A673 (cell line): ENCODE data around the gene IFT122. TPM values are rescaled to one million over a fixed set of nuclear protein-coding genes. Genes with fewer than 3 reads are reported as not detected.

Source experiments
- BruUV-seq: library from RNA; stranded (reverse); fragments of 400-500 nt; replicated peaks from 2 replicates; lab custom pipeline; 2021; lab: Mats Ljungman, UMichigan
- CTCF ChIA-PET: fragments of 300-600 bp; sonication (Branson Sonifier 250); formaldehyde crosslinking; loops from one replicate; lab custom pipeline; 2022; ENCODE audit warnings: antibody characterized with exemption; lab: Charles Lee
- POLR2A ChIA-PET: fragments of 300-600 bp; sonication (Branson Sonifier 250); formaldehyde crosslinking; loops from one replicate; lab custom pipeline; 2022; ENCODE audit warnings: antibody characterized with exemption; ENCODE audit not compliant: low non-redundant PET; lab: Charles Lee
- DNase-seq: peaks from one replicate; pipeline ENCODE4 v3.0.0-alpha.2; 2015; ENCODE audit warnings: low spot score
- H3K27ac ChIP-seq: fragments of 200-600 bp; sonication (generic); 2 replicates; pipeline ENCODE4 v1.5.1; 2016; ENCODE audit warnings: mixed run types, low read depth, mild to moderate bottlenecking, mixed read lengths, antibody characterized with exemption, low read length; ENCODE audit not compliant: poor library complexity, severe bottlenecking
- H3K27me3 ChIP-seq: fragments of 200-600 bp; sonication (generic); replicated peaks from 2 replicates; pipeline ENCODE4 v1.6.1; 2017; ENCODE audit warnings: mixed run types, low read depth, mild to moderate bottlenecking, mixed read lengths, antibody characterized with exemption, low read length; ENCODE audit not compliant: insufficient read depth, poor library complexity
- H3K36me3 ChIP-seq: fragments of 200-600 bp; sonication (generic); 2 replicates; pipeline ENCODE4 v1.6.1; 2016; ENCODE audit warnings: mixed run types, mild to moderate bottlenecking, mixed read lengths, antibody characterized with exemption, low read length; ENCODE audit not compliant: insufficient read depth, poor library complexity, severe bottlenecking
- H3K4me1 ChIP-seq: fragments of 200-600 bp; sonication (generic); 2 replicates; pipeline ENCODE4 v1.6.1; 2017; ENCODE audit warnings: mixed run types, mild to moderate bottlenecking, mixed read lengths, antibody characterized with exemption, low read length; ENCODE audit not compliant: insufficient read depth, poor library complexity, severe bottlenecking
- H3K4me3 ChIP-seq: fragments of 200-600 bp; sonication (generic); 2 replicates; pipeline ENCODE4 v1.5.1; 2016; ENCODE audit warnings: low read depth, mixed run types, mild to moderate bottlenecking, mixed read lengths, low read length; ENCODE audit not compliant: poor library complexity, severe bottlenecking
- H3K9me3 ChIP-seq: fragments of 200-600 bp; sonication (generic); 2 replicates; pipeline ENCODE4 v1.6.1; 2016; ENCODE audit warnings: mixed run types, low read depth, mild to moderate bottlenecking, mixed read lengths, antibody characterized with exemption, low read length; ENCODE audit not compliant: poor library complexity, severe bottlenecking
- CTCF ChIP-seq: fragments of 300-800, 200-600 bp; sonication (generic); conservative IDR thresholded peaks from 2 replicates; pipeline ENCODE4 v1.5.1; 2017; ENCODE audit warnings: low read depth, mild to moderate bottlenecking, antibody characterized with exemption, low read length, moderate library complexity, mixed read lengths
- EZH2 ChIP-seq: fragments of 200-600 bp; sonication (generic); IDR thresholded peaks from 2 replicates; pipeline ENCODE4 v1.6.1; 2017; ENCODE audit warnings: borderline replicate concordance, low read depth, mild to moderate bottlenecking, mixed read lengths, antibody characterized with exemption, low read length; ENCODE audit not compliant: poor library complexity, severe bottlenecking
- intact Hi-C: fragments of 100-400 bp; cut with micrococcal nuclease; formaldehyde crosslinking; loops from one replicate; pipeline ENCODE4 v1.10.0; 2022; ENCODE audit not compliant: unreplicated experiment
- total RNA-seq: library from RNA; stranded (reverse); gene quantifications from 2 replicates; pipeline ENCODE4 v1.2.3, GENCODE V29; 2021

The IFT122 gene
- total RNA-seq, 1 experiment from 2014 or later = 48.2 TPM

GRCh38 chr3:129434140-129434539, 5.9 kb upstream of the IFT122 start:
- DNase-seq = no peak
- Histone ChIP-seq H3K4me3 (no peak overlapping the region), H3K27ac (no peak overlapping the region), H3K27me3 (no peaks in the 10 kb centered on the region), H3K4me1 (peaks cover 10% of the 10 kb centered on the region), H3K9me3 (no peaks in the 10 kb centered on the region), H3K36me3 (peaks cover 71% of the 10 kb centered on the region)
- POLR2A ChIA-PET = no interaction called here
- no peak for TF ChIP-seq EZH2
- no peak for TF ChIP-seq CTCF
- intact Hi-C loops = no loop called here
- no TSS peak for BruUV-seq
- CTCF ChIA-PET = no interaction called here

GRCh38 chr3:129435367-129435766, 4.7 kb upstream of the IFT122 start:
- no TSS peak for BruUV-seq
- ChIA-PET CTCF (no interaction called here), POLR2A (no interaction called here)
- H3K36me3 ChIP-seq = peaks cover 71% of the 10 kb centered on the region
- no peak overlapping the region for H3K27ac ChIP-seq
- DNase-seq = no peak
- no peaks in the 10 kb centered on the region for H3K9me3 ChIP-seq
- intact Hi-C loops = no loop called here
- H3K4me3 ChIP-seq = no peak overlapping the region
- H3K27me3 ChIP-seq = no peaks in the 10 kb centered on the region
- H3K4me1 ChIP-seq = peaks cover 10% of the 10 kb centered on the region
- TF ChIP-seq EZH2 (no peak), CTCF (no peak)

GRCh38 chr3:129439226-129439816, 703 bp upstream of the IFT122 start:
- Histone ChIP-seq H3K4me3 (peak overlapping the region; percentile 79), H3K27me3 (no peaks in the 10 kb centered on the region), H3K36me3 (peaks cover 36% of the 10 kb centered on the region), H3K27ac (peak overlapping the region; percentile 81), H3K4me1 (peaks cover 24% of the 10 kb centered on the region), H3K9me3 (no peaks in the 10 kb centered on the region)
- peak; percentile 35 for DNase-seq
- BruUV-seq = TSS peak; percentile 48
- intact Hi-C loops = no loop called here
- CTCF ChIA-PET = interaction anchor here (0.5 to 0.8 kb wide), 2 partner anchors 56 to 470 kb away, joined by 3 to 5 read pairs; no protein-coding TSS in a partner anchor
- POLR2A ChIA-PET = interaction anchor here (0.6 to 0.8 kb wide), 2 partner anchors 34 to 232 kb away, joined by 3 read pairs; no protein-coding TSS in a partner anchor
- TF ChIP-seq CTCF = no peak
- TF ChIP-seq EZH2 = no peak
